T follicular helper cell (primary cell): ENCODE results near the gene MGME1.
"Not testable (repeated sequence)": the region's sequence is repeated elsewhere in the genome, so short reads cannot be mapped to it uniquely, and the experiment has no call there.

Source experiments
- DNase-seq: peaks from one replicate; pipeline ENCODE4 v3.0.0-alpha.2; 2020; ENCODE audit warnings: low read depth

MGME1 gene

GRCh38 chr20:18020931-18021330, 52.1 kb downstream of the MGME1 start:
- no peak for DNase-seq

- no peak for DNase-seq
Measured at GRCh38 chr20:18024606-18025127, 55.8 kb downstream of the MGME1 start.

- DNase-seq = not testable (repeated sequence)
Measured at GRCh38 chr20:18027011-18027410, 58.2 kb downstream of the MGME1 start.

GRCh38 chr20:18030020-18030419, 61.2 kb downstream of the MGME1 start:
- DNase-seq = no peak

- no peak for DNase-seq
Measured at GRCh38 chr20:18031050-18031449, 62.2 kb downstream of the MGME1 start.

- DNase-seq = no peak
Measured at GRCh38 chr20:18031888-18032509, 63.2 kb downstream of the MGME1 start.

- no peak for DNase-seq
Measured at GRCh38 chr20:18032977-18033892, 64.4 kb downstream of the MGME1 start.

- DNase-seq = no peak
Measured at GRCh38 chr20:18034039-18034438, 65.2 kb downstream of the MGME1 start.

GRCh38 chr20:18039063-18039462, 70.2 kb downstream of the MGME1 start:
- no peak for DNase-seq
